GM12801 (cell line): ENCODE results near the gene TEX28.

Experiments
- TF ChIP-seq, protein P1 (sequence below): IDR thresholded peaks from one replicate; pipeline ENCODE4 v1.5.1; 2011; ENCODE audit warnings: control low read depth; ENCODE audit not compliant: insufficient read length; ENCODE audit errors: extremely low read depth

The TEX28 gene

DNA sequence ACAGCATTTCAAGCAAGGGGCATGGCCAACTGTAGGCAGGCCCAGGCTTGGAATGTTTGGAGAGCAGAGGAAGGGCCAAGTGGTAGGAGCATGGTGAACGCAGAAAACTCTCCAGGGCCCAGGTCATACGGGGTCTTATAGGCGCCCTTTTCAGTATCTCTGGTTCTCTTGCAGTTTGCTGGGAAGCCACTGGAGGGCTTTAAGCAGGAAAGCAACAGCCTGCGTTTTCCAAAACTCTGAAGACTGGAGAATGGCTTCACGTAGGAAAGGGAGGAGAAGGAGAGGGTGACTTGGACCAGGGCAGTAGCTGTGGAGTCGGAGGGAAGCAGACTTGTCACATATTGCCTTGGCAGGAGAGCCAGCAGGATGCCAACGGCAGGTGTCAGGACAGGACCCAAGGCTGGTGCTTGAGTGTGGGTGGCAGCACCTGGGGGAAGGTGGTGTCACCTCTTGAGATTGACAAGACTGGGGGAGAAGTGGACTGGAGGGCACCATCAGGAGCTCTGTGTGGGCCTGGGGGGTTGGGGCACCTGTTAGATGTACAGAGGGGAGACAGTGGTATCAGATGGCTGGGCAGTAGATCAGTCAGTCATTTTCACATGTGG lies 22.6 kb upstream of the TEX28 start:
- TF ChIP-seq, protein P1, sequence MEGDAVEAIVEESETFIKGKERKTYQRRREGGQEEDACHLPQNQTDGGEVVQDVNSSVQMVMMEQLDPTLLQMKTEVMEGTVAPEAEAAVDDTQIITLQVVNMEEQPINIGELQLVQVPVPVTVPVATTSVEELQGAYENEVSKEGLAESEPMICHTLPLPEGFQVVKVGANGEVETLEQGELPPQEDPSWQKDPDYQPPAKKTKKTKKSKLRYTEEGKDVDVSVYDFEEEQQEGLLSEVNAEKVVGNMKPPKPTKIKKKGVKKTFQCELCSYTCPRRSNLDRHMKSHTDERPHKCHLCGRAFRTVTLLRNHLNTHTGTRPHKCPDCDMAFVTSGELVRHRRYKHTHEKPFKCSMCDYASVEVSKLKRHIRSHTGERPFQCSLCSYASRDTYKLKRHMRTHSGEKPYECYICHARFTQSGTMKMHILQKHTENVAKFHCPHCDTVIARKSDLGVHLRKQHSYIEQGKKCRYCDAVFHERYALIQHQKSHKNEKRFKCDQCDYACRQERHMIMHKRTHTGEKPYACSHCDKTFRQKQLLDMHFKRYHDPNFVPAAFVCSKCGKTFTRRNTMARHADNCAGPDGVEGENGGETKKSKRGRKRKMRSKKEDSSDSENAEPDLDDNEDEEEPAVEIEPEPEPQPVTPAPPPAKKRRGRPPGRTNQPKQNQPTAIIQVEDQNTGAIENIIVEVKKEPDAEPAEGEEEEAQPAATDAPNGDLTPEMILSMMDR = no peak

DNA sequence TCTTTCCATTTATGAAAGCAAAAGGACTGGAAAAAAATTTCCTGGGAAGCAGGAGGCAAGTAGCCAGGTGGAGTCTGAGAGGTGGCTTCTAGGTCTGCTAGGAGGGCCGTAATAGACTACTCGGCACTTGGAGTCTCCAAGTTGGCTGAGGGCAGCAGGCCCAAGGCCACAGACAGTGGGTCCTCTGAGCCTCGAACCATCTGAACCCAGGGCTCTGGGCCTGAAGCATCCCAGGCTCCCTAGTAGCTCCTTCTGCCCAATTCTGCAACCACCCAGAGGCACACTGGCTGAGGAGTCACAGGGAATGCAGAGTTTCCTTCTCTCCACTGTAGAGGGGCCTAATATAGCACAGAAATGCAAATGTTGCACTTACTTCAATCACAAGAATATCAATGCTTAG lies 20.5 kb upstream of the TEX28 start:
- TF ChIP-seq, protein P1 = no peak

DNA sequence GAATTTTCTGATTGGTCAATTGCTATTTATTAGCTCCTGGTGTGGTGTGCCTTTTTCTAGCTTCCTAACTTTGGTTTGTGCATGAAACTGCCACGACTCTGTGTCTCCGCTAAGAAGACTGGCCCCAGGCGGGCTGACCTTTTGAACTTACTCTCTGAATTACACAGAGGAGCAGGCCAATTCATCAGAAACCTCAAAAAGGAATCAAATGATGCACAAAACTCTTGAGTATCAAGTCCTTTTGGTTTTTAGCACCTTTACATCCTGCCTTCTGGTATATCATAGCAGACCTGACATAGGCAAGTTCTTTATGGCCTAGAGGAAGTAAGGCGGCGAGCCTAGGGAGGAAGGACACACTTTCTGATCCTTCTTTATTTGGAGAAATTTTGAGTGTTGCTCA lies 18.2 kb upstream of the TEX28 start:
- TF ChIP-seq, protein P1 = no peak

DNA sequence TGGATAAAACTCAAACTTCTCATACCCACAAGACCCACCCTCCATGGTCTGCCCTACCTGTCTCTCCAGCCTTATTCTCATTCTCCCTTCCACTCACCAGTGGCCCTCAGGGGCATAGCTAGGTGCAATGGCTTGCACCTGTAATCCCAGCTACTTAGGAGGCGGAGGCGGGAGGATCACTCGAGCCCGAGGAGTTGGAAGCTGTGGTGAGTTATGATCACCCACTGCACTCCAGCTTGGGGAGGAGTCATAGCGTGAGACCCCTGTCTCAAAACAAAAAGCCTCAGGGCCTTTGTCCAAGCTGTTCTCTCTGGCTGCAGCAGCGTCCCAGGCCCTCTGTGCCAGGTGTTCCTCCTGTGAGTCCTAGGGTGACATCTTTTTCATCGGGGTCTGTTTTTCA lies 17.2 kb upstream of the TEX28 start:
- TF ChIP-seq, protein P1 = no peak

DNA sequence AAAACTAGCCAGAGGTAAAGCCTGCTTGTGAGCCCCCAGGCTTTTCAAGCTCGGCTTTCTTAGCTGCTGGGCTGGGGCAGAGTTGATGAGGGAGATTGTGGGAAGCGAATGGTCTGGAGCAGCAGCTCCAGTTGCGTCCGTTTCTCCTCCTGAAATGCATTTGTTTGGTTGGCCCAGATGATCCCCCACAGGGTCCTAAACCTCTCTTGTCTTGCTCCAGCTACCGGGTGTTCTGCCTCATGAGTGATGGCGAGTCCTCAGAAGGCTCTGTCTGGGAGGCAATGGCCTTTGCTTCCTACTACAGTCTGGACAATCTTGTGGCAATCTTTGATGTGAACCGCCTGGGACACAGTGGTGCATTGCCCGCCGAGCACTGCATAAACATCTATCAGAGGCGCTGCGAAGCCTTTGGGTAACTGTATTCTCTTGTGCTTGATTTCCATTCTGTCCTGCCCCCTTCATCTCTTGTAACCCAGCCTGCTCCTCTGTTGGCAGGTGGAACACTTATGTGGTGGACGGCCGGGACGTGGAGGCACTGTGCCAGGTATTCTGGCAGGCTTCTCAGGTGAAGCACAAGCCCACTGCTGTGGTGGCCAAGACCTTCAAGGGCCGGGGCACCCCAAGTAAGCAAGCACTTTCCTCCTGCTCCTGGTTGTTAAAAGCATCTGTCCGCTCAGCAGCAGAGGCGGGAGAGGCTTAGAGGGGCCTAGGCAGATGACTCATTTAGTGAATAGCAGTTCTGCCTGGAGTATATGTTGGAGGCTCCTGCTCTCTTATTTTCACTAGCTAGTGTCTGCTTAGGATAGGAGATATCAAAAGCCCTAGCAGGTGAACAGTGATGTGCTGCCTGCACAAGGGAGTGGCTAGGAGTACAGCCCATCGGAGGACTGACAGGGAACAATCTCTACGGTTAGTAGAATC lies 16.0 kb upstream of the TEX28 start:
- TF ChIP-seq, protein P1 = no peak

DNA sequence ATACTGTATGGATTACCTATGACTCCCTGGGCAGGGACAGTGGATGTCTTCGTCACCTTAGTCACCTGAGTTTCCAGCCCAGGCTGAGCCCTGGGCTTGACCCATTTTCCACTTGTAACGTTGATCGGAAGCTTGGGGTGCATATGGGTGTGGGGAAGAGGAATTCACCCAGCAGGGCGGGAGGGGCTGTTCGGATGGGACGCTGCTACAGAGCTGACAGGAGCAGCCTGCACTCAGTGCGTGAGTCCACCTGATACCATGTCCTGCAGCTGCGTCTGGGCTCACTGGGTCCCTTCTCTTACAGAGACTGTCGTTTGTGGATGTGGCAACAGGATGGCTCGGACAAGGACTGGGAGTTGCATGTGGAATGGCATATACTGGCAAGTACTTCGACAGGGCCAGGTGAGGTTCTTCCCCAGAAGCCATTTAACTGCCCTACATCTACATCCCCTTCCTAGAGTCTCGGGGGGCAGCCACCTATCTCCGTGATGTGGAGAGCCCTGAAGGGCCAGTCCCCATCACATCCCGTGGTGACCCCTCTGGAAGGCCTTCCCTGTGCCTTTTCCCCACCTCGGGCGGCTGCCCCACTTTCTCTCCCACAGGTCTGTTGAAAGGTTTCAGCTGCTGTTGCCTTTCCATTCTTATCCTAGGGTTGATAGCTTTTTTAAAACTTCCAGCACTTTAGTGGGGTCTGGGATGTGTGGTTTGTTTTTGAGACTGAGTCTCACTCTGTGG lies 14.3 kb upstream of the TEX28 start:
- TF ChIP-seq, protein P1 = no peak
